MM.1S (cell line): ENCODE measurements around the gene DYNLT1.

Experiments
- DNase-seq: peaks from one replicate; pipeline ENCODE4 v3.0.0-alpha.2; 2015
- H2AFZ ChIP-seq: fragments of 300-600 bp; sonication (generic); 2 replicates; pipeline ENCODE4 v1.6.0; 2016; ENCODE audit warnings: antibody characterized with exemption, low read length
- H3F3A ChIP-seq: fragments of 300-600 bp; sonication (generic); 2 replicates; pipeline ENCODE4 v1.6.1; 2016; ENCODE audit warnings: mild to moderate bottlenecking, antibody characterized with exemption, low read length, moderate library complexity, mixed read lengths; ENCODE audit not compliant: insufficient read depth
- H3K27ac ChIP-seq: fragments of 300-600 bp; sonication (generic); 2 replicates; pipeline ENCODE4 v1.5.1; 2016; ENCODE audit warnings: mild to moderate bottlenecking, low read length
- H3K27me3 ChIP-seq: fragments of 300-600 bp; sonication (generic); replicated peaks from 2 replicates; pipeline ENCODE4 v1.6.0; 2016; ENCODE audit warnings: low read length; ENCODE audit not compliant: insufficient read depth
- H3K36me3 ChIP-seq: fragments of 300-600 bp; sonication (generic); replicated peaks from 2 replicates; pipeline ENCODE4 v1.6.1; 2016; ENCODE audit warnings: mild to moderate bottlenecking, low read length, mixed read lengths; ENCODE audit not compliant: insufficient read depth
- H3K4me1 ChIP-seq: fragments of 300-600 bp; sonication (generic); 2 replicates; pipeline ENCODE4 v1.6.1; 2016; ENCODE audit warnings: low read length, mixed read lengths
- H3K4me2 ChIP-seq: fragments of 300-600 bp; sonication (generic); 2 replicates; pipeline ENCODE4 v1.6.0; 2016; ENCODE audit warnings: low read depth, low read length
- H3K4me3 ChIP-seq: fragments of 300-600 bp; sonication (generic); 2 replicates; pipeline ENCODE4 v1.5.1; 2016; ENCODE audit warnings: low read length, mixed read lengths
- H3K79me2 ChIP-seq: fragments of 300-600 bp; sonication (generic); 2 replicates; pipeline ENCODE4 v1.6.1; 2016; ENCODE audit warnings: mixed run types, low read length, mixed read lengths
- H3K9ac ChIP-seq: fragments of 300-600 bp; sonication (generic); 2 replicates; pipeline ENCODE4 v1.6.1; 2016; ENCODE audit warnings: low read length, mixed read lengths
- H3K9me2 ChIP-seq: fragments of 300-600 bp; sonication (generic); replicated peaks from 2 replicates; pipeline ENCODE4 v1.6.1; 2016; ENCODE audit warnings: mild to moderate bottlenecking, low read length, mixed read lengths; ENCODE audit not compliant: insufficient read depth
- H3K9me3 ChIP-seq: fragments of 300-600 bp; sonication (generic); replicated peaks from 2 replicates; pipeline ENCODE4 v1.6.1; 2016; ENCODE audit warnings: mild to moderate bottlenecking, low read length, mixed read lengths; ENCODE audit not compliant: insufficient read depth
- H4K20me1 ChIP-seq: fragments of 300-600 bp; sonication (generic); 2 replicates; pipeline ENCODE4 v1.6.1; 2016; ENCODE audit warnings: mild to moderate bottlenecking, low read length, moderate library complexity, mixed read lengths; ENCODE audit not compliant: insufficient read depth
- CTCF ChIP-seq: fragments of 300-600 bp; sonication (generic); IDR thresholded peaks from 2 replicates; pipeline ENCODE4 v1.5.1; 2016; ENCODE audit warnings: antibody characterized with exemption, low read length, mixed read lengths
- EZH2 ChIP-seq: fragments of 300-600 bp; sonication (generic); optimal IDR thresholded peaks from 2 replicates; pipeline ENCODE3; 2017; ENCODE audit warnings: low read depth, mild to moderate bottlenecking, antibody characterized with exemption, low read length, mixed read lengths
- EZH2phosphoT487 ChIP-seq: fragments of 300-600 bp; sonication (generic); IDR thresholded peaks from 2 replicates; pipeline ENCODE4 v1.6.1; 2018; ENCODE audit warnings: antibody characterized with exemption, low read length

Gene DYNLT1

GRCh38 chr6:158627168-158627939 lies 17.2 kb downstream of the DYNLT1 start:
- Histone ChIP-seq H4K20me1 (no peaks in the 10 kb centered on the region), H3K9me3 (no peaks in the 10 kb centered on the region), H3K4me2 (no peak overlapping the region), H3K79me2 (no peaks in the 10 kb centered on the region), H2AFZ (no peak overlapping the region), H3K27ac (no peak overlapping the region), H3K4me1 (no peaks in the 10 kb centered on the region), H3K9ac (no peak overlapping the region), H3K9me2 (no peaks in the 10 kb centered on the region), H3K4me3 (no peak overlapping the region), H3K27me3 (no peaks in the 10 kb centered on the region), H3K36me3 (no peaks in the 10 kb centered on the region), H3F3A (no peaks in the 10 kb centered on the region)
- no peak for TF ChIP-seq EZH2
- no peak for TF ChIP-seq EZH2phosphoT487
- TF ChIP-seq CTCF, result no peak
- no peak for DNase-seq

GRCh38 chr6:158626360-158627167 lies 18.0 kb downstream of the DYNLT1 start:
- no peaks in the 10 kb centered on the region for H3K36me3 ChIP-seq
- no peak for TF ChIP-seq EZH2
- TF ChIP-seq EZH2phosphoT487, result no peak
- no peak for TF ChIP-seq CTCF

GRCh38 chr6:158625881-158626305 lies 18.6 kb downstream of the DYNLT1 start:
- no peak for DNase-seq
- no peaks in the 10 kb centered on the region for H4K20me1 ChIP-seq
- TF ChIP-seq CTCF (no peak), EZH2phosphoT487 (no peak), EZH2 (no peak)
- H3K36me3 ChIP-seq, result no peaks in the 10 kb centered on the region
- no peak overlapping the region for H3K9ac ChIP-seq
- no peak overlapping the region for H3K4me3 ChIP-seq
- H3F3A ChIP-seq, result no peaks in the 10 kb centered on the region
- no peaks in the 10 kb centered on the region for H3K9me2 ChIP-seq
- no peaks in the 10 kb centered on the region for H3K79me2 ChIP-seq
- H3K27me3 ChIP-seq, result no peaks in the 10 kb centered on the region
- H3K4me2 ChIP-seq, result no peak overlapping the region
- no peak overlapping the region for H2AFZ ChIP-seq
- no peaks in the 10 kb centered on the region for H3K9me3 ChIP-seq
- H3K27ac ChIP-seq, result no peak overlapping the region
- no peaks in the 10 kb centered on the region for H3K4me1 ChIP-seq

More at GRCh38 chr6:158626360-158627167, 18.0 kb downstream of the DYNLT1 start:
- H3K9ac ChIP-seq, result no peak overlapping the region
- no peaks in the 10 kb centered on the region for H3F3A ChIP-seq
- H3K4me3 ChIP-seq, result no peak overlapping the region
- no peak for DNase-seq
- no peaks in the 10 kb centered on the region for H3K4me1 ChIP-seq
- no peaks in the 10 kb centered on the region for H3K79me2 ChIP-seq
- H3K27me3 ChIP-seq, result no peaks in the 10 kb centered on the region
- H3K9me2 ChIP-seq, result no peaks in the 10 kb centered on the region
- no peaks in the 10 kb centered on the region for H3K9me3 ChIP-seq
- no peak overlapping the region for H3K4me2 ChIP-seq
- H3K27ac ChIP-seq, result no peak overlapping the region
- no peaks in the 10 kb centered on the region for H4K20me1 ChIP-seq
- no peak overlapping the region for H2AFZ ChIP-seq
